ENCODE data around the gene CCNF. TPM values are rescaled to one million over a fixed set of nuclear protein-coding genes. Genes with fewer than 3 reads are reported as not detected.

The CCNF gene
- polyA plus RNA-seq, 1 donor (not counting 4 experiments of a cell fraction or from before 2014, with no cell fraction given) = 3.5 TPM

GRCh38 chr16:2437032-2437790 is 8.0 kb downstream of the CCNF start:
- Histone ChIP-seq H2AFZ (ENCODE audit: control insufficient read depth, low read length) (no peak overlapping the region), H3K27me3 (ENCODE audit: control insufficient read depth, extremely low read depth, insufficient read depth, low read length) (no peaks in the 10 kb centered on the region), H3K9me3 (ENCODE audit: control insufficient read depth, low read depth, low read length) (no peaks in the 10 kb centered on the region), H3K79me2 (ENCODE audit: control insufficient read depth, insufficient read depth, low read length) (peaks cover 7% of the 10 kb centered on the region), H3K4me1 (ENCODE audit: control insufficient read depth, extremely low read depth, insufficient read depth, low read length) (no peaks in the 10 kb centered on the region), H4K20me1 (ENCODE audit: control insufficient read depth, extremely low read depth, insufficient read depth, low read length) (no peaks in the 10 kb centered on the region), H3K4me3 (ENCODE audit: control insufficient read depth in 2 of 3, extremely low read depth in 1 of 3, insufficient read depth in 2 of 3, low read depth in 1 of 3, low read length in 3 of 3) (no peak overlapping the region), H3K27ac (ENCODE audit: control insufficient read depth, insufficient read depth, low read length) (no peak overlapping the region), H3K9me1 (ENCODE audit: control insufficient read depth, extremely low read depth, insufficient read depth, low read length) (no peaks in the 10 kb centered on the region), H3K36me3 (ENCODE audit: control insufficient read depth in 2 of 2, extremely low read depth in 1 of 2, insufficient read depth in 2 of 2, low read length in 2 of 2) (peaks cover 21 to 60% of the 10 kb centered on the region in 2 experiments), H3K4me2 (ENCODE audit: control insufficient read depth, extremely low read depth, insufficient read depth, low read depth, low read length) (no peak overlapping the region), H3K9ac (ENCODE audit: control insufficient read depth, extremely low read depth, insufficient read depth, low read length) (no peak overlapping the region)
- FAIRE-seq (no peak), DNase-seq (ENCODE audit: low read depth, low spot score) (no peak)
- dilution Hi-C loops (cut with MboI; ENCODE audit: extremely low pct_ligation_motif_present, low sequenced_read_pairs) = no loop called here
- TF ChIP-seq CTCF (optimal IDR thresholded peaks at IDR 0.05 in 1 of 3, IDR thresholded peaks at IDR 0.05 in 1 of 3, conservative IDR thresholded peaks at IDR 0.05 in 1 of 3; ENCODE audit: extremely low read depth in 1 of 3, insufficient read depth in 2 of 3, low read length in 3 of 3) = no peak
- TF ChIP-seq EZH2 (IDR thresholded peaks at IDR 0.05; ENCODE audit: low read length) = no peak

GRCh38 chr16:2438121-2438520 is 8.9 kb downstream of the CCNF start:
- H3K79me2 ChIP-seq (ENCODE audit: control insufficient read depth, insufficient read depth, low read length) = peaks cover under 1% of the 10 kb centered on the region
- no peak overlapping the region for H3K27ac ChIP-seq (ENCODE audit: control insufficient read depth, insufficient read depth, low read length)
- DNase-seq (ENCODE audit: low read depth, low spot score) (no peak), FAIRE-seq (no peak)
- H3K9ac ChIP-seq (ENCODE audit: control insufficient read depth, extremely low read depth, insufficient read depth, low read length) = no peak overlapping the region
- TF ChIP-seq CTCF (optimal IDR thresholded peaks at IDR 0.05 in 1 of 3, IDR thresholded peaks at IDR 0.05 in 1 of 3, conservative IDR thresholded peaks at IDR 0.05 in 1 of 3; ENCODE audit: extremely low read depth in 1 of 3, insufficient read depth in 2 of 3, low read length in 3 of 3) (no peak), EZH2 (IDR thresholded peaks at IDR 0.05; ENCODE audit: low read length) (no peak)
- no peaks in the 10 kb centered on the region for H3K27me3 ChIP-seq (ENCODE audit: control insufficient read depth, extremely low read depth, insufficient read depth, low read length)
- no peak overlapping the region for H3K4me3 ChIP-seq (ENCODE audit: control insufficient read depth in 2 of 3, extremely low read depth in 1 of 3, insufficient read depth in 2 of 3, low read depth in 1 of 3, low read length in 3 of 3)
- H3K9me1 ChIP-seq (ENCODE audit: control insufficient read depth, extremely low read depth, insufficient read depth, low read length) = no peaks in the 10 kb centered on the region
- H3K4me1 ChIP-seq (ENCODE audit: control insufficient read depth, extremely low read depth, insufficient read depth, low read length) = no peaks in the 10 kb centered on the region
- H3K9me3 ChIP-seq (ENCODE audit: control insufficient read depth, low read depth, low read length) = no peaks in the 10 kb centered on the region
- dilution Hi-C loops (cut with MboI; ENCODE audit: extremely low pct_ligation_motif_present, low sequenced_read_pairs) = no loop called here
- H3K4me2 ChIP-seq (ENCODE audit: control insufficient read depth, extremely low read depth, insufficient read depth, low read depth, low read length) = no peak overlapping the region
- H2AFZ ChIP-seq (ENCODE audit: control insufficient read depth, low read length) = no peak overlapping the region
- H3K36me3 ChIP-seq (ENCODE audit: control insufficient read depth in 2 of 2, extremely low read depth in 1 of 2, insufficient read depth in 2 of 2, low read length in 2 of 2) = peaks cover 14 to 51% of the 10 kb centered on the region in 2 experiments
- H4K20me1 ChIP-seq (ENCODE audit: control insufficient read depth, extremely low read depth, insufficient read depth, low read length) = no peaks in the 10 kb centered on the region

Data from keratinocyte (primary cell).